Measurements from ENCODE around the gene KLHL21.

KLHL21 gene

GRCh38 chr1:6574025-6574620 is 28.5 kb downstream of the KLHL21 start:
- Histone ChIP-seq H2BK5ac (ENCODE audit: low read length) (no peak overlapping the region), H3K36me3 (ENCODE audit: control insufficient read depth, insufficient read depth, low read length) (no peaks in the 10 kb centered on the region), H3K9ac (ENCODE audit: low read length) (no peak overlapping the region), H3K27ac (ENCODE audit: low read depth, low read length) (no peak overlapping the region), H3K4ac (ENCODE audit: low read depth, low read length) (no peak overlapping the region), H2BK120ac (ENCODE audit: low read depth, low read length) (no peak overlapping the region), H3K4me1 (ENCODE audit: control insufficient read depth, low read depth, low read length) (no peaks in the 10 kb centered on the region), H3K23ac (ENCODE audit: low read length) (no peak overlapping the region), H3K79me1 (ENCODE audit: low read length) (no peaks in the 10 kb centered on the region), H3K27me3 (ENCODE audit: insufficient read depth, low read length, poor library complexity) (no peaks in the 10 kb centered on the region), H3K4me2 (ENCODE audit: low read length) (no peak overlapping the region), H3K79me2 (ENCODE audit: control insufficient read depth, insufficient read depth, low read length) (no peaks in the 10 kb centered on the region), H3K56ac (ENCODE audit: low read length) (no peak overlapping the region), H4K5ac (ENCODE audit: low read length) (no peak overlapping the region), H2AK5ac (ENCODE audit: low read length) (no peak overlapping the region), H4K8ac (ENCODE audit: low read depth, low read length) (no peak overlapping the region), H3K18ac (ENCODE audit: low read length) (no peak overlapping the region), H3K4me3 (ENCODE audit: low read length) (no peak overlapping the region), H2BK15ac (replicated peaks; ENCODE audit: low read depth) (no peak overlapping the region)
- no CpG with 5 or more reads among the region's 8 CpGs for WGBS (ENCODE audit: extremely low coverage, insufficient coverage, low lambda C conversion rate)
- DNase-seq: no peak

- Histone ChIP-seq H2BK15ac (replicated peaks; ENCODE audit: low read depth) (no peak overlapping the region), H3K27me3 (ENCODE audit: insufficient read depth, low read length, poor library complexity) (no peaks in the 10 kb centered on the region), H3K36me3 (ENCODE audit: control insufficient read depth, insufficient read depth, low read length) (no peaks in the 10 kb centered on the region), H2BK120ac (ENCODE audit: low read depth, low read length) (no peak overlapping the region), H3K56ac (ENCODE audit: low read length) (no peak overlapping the region), H3K9ac (ENCODE audit: low read length) (no peak overlapping the region), H3K79me2 (ENCODE audit: control insufficient read depth, insufficient read depth, low read length) (no peaks in the 10 kb centered on the region), H4K8ac (ENCODE audit: low read depth, low read length) (no peak overlapping the region), H3K4ac (ENCODE audit: low read depth, low read length) (no peak overlapping the region), H3K27ac (ENCODE audit: low read depth, low read length) (no peak overlapping the region), H3K4me1 (ENCODE audit: control insufficient read depth, low read depth, low read length) (no peaks in the 10 kb centered on the region), H3K4me3 (ENCODE audit: low read length) (no peak overlapping the region), H3K4me2 (ENCODE audit: low read length) (no peak overlapping the region), H2BK5ac (ENCODE audit: low read length) (no peak overlapping the region), H4K5ac (ENCODE audit: low read length) (no peak overlapping the region), H3K18ac (ENCODE audit: low read length) (no peak overlapping the region), H3K23ac (ENCODE audit: low read length) (no peak overlapping the region), H3K79me1 (ENCODE audit: low read length) (no peaks in the 10 kb centered on the region), H2AK5ac (ENCODE audit: low read length) (no peak overlapping the region)
- no CpG with 5 or more reads among the region's 12 CpGs for WGBS (ENCODE audit: extremely low coverage, insufficient coverage, low lambda C conversion rate)
- DNase-seq: no peak
Observed at GRCh38 chr1:6572653-6573383, 29.9 kb downstream of the KLHL21 start.

GRCh38 chr1:6570987-6571386 is 31.7 kb downstream of the KLHL21 start:
- no peak overlapping the region for H4K8ac ChIP-seq (ENCODE audit: low read depth, low read length)
- H2BK120ac ChIP-seq (ENCODE audit: low read depth, low read length): no peak overlapping the region
- H3K79me2 ChIP-seq (ENCODE audit: control insufficient read depth, insufficient read depth, low read length): no peaks in the 10 kb centered on the region
- H3K4me1 ChIP-seq (ENCODE audit: control insufficient read depth, low read depth, low read length): no peaks in the 10 kb centered on the region
- no peak overlapping the region for H3K4me2 ChIP-seq (ENCODE audit: low read length)
- no peak overlapping the region for H3K4me3 ChIP-seq (ENCODE audit: low read length)
- H2AK5ac ChIP-seq (ENCODE audit: low read length): no peak overlapping the region
- no CpG with 5 or more reads among the region's 5 CpGs for WGBS (ENCODE audit: extremely low coverage, insufficient coverage, low lambda C conversion rate)
- no peak overlapping the region for H3K9ac ChIP-seq (ENCODE audit: low read length)
- no peak overlapping the region for H4K5ac ChIP-seq (ENCODE audit: low read length)
- H3K23ac ChIP-seq (ENCODE audit: low read length): no peak overlapping the region
- H3K27me3 ChIP-seq (ENCODE audit: insufficient read depth, low read length, poor library complexity): no peaks in the 10 kb centered on the region
- no peak overlapping the region for H2BK15ac ChIP-seq (replicated peaks; ENCODE audit: low read depth)
- no peak overlapping the region for H2BK5ac ChIP-seq (ENCODE audit: low read length)
- no peaks in the 10 kb centered on the region for H3K79me1 ChIP-seq (ENCODE audit: low read length)
- H3K36me3 ChIP-seq (ENCODE audit: control insufficient read depth, insufficient read depth, low read length): no peaks in the 10 kb centered on the region
- no peak for DNase-seq
- H3K56ac ChIP-seq (ENCODE audit: low read length): no peak overlapping the region
- no peak overlapping the region for H3K18ac ChIP-seq (ENCODE audit: low read length)
- no peak overlapping the region for H3K4ac ChIP-seq (ENCODE audit: low read depth, low read length)
- no peak overlapping the region for H3K27ac ChIP-seq (ENCODE audit: low read depth, low read length)

GRCh38 chr1:6570100-6570499 is 32.6 kb downstream of the KLHL21 start:
- H3K9ac ChIP-seq (ENCODE audit: low read length): no peak overlapping the region
- H3K79me1 ChIP-seq (ENCODE audit: low read length): no peaks in the 10 kb centered on the region
- no CpG with 5 or more reads among the region's 3 CpGs for WGBS (ENCODE audit: extremely low coverage, insufficient coverage, low lambda C conversion rate)
- no peaks in the 10 kb centered on the region for H3K36me3 ChIP-seq (ENCODE audit: control insufficient read depth, insufficient read depth, low read length)
- H3K4me3 ChIP-seq (ENCODE audit: low read length): no peak overlapping the region
- H2BK5ac ChIP-seq (ENCODE audit: low read length): no peak overlapping the region
- no peak for DNase-seq
- no peak overlapping the region for H3K4ac ChIP-seq (ENCODE audit: low read depth, low read length)
- no peak overlapping the region for H2BK120ac ChIP-seq (ENCODE audit: low read depth, low read length)
- H4K5ac ChIP-seq (ENCODE audit: low read length): no peak overlapping the region
- no peak overlapping the region for H3K27ac ChIP-seq (ENCODE audit: low read depth, low read length)
- H3K23ac ChIP-seq (ENCODE audit: low read length): no peak overlapping the region
- H3K27me3 ChIP-seq (ENCODE audit: insufficient read depth, low read length, poor library complexity): no peaks in the 10 kb centered on the region
- H4K8ac ChIP-seq (ENCODE audit: low read depth, low read length): no peak overlapping the region
- no peak overlapping the region for H3K18ac ChIP-seq (ENCODE audit: low read length)
- H3K56ac ChIP-seq (ENCODE audit: low read length): no peak overlapping the region
- H3K4me2 ChIP-seq (ENCODE audit: low read length): no peak overlapping the region
- H2BK15ac ChIP-seq (replicated peaks; ENCODE audit: low read depth): no peak overlapping the region
- H3K4me1 ChIP-seq (ENCODE audit: control insufficient read depth, low read depth, low read length): no peaks in the 10 kb centered on the region
- no peak overlapping the region for H2AK5ac ChIP-seq (ENCODE audit: low read length)
- H3K79me2 ChIP-seq (ENCODE audit: control insufficient read depth, insufficient read depth, low read length): no peaks in the 10 kb centered on the region

- H2BK5ac ChIP-seq (ENCODE audit: low read length): no peak overlapping the region
- no peak overlapping the region for H3K9ac ChIP-seq (ENCODE audit: low read length)
- H3K79me1 ChIP-seq (ENCODE audit: low read length): no peaks in the 10 kb centered on the region
- H3K36me3 ChIP-seq (ENCODE audit: control insufficient read depth, insufficient read depth, low read length): no peaks in the 10 kb centered on the region
- H2BK15ac ChIP-seq (replicated peaks; ENCODE audit: low read depth): no peak overlapping the region
- no peak overlapping the region for H3K56ac ChIP-seq (ENCODE audit: low read length)
- no peak for DNase-seq
- H3K79me2 ChIP-seq (ENCODE audit: control insufficient read depth, insufficient read depth, low read length): no peaks in the 10 kb centered on the region
- H3K4me3 ChIP-seq (ENCODE audit: low read length): no peak overlapping the region
- H3K4ac ChIP-seq (ENCODE audit: low read depth, low read length): no peak overlapping the region
- no peak overlapping the region for H3K27ac ChIP-seq (ENCODE audit: low read depth, low read length)
- no peak overlapping the region for H2BK120ac ChIP-seq (ENCODE audit: low read depth, low read length)
- H3K4me1 ChIP-seq (ENCODE audit: control insufficient read depth, low read depth, low read length): no peaks in the 10 kb centered on the region
- no peak overlapping the region for H3K23ac ChIP-seq (ENCODE audit: low read length)
- no peak overlapping the region for H2AK5ac ChIP-seq (ENCODE audit: low read length)
- no peak overlapping the region for H3K18ac ChIP-seq (ENCODE audit: low read length)
- no peak overlapping the region for H4K5ac ChIP-seq (ENCODE audit: low read length)
- no peaks in the 10 kb centered on the region for H3K27me3 ChIP-seq (ENCODE audit: insufficient read depth, low read length, poor library complexity)
- no peak overlapping the region for H4K8ac ChIP-seq (ENCODE audit: low read depth, low read length)
- H3K4me2 ChIP-seq (ENCODE audit: low read length): no peak overlapping the region
- WGBS (ENCODE audit: extremely low coverage, insufficient coverage, low lambda C conversion rate): no CpG with 5 or more reads among the region's 11 CpGs
Observed at GRCh38 chr1:6569033-6569432, 33.6 kb downstream of the KLHL21 start.

- Histone ChIP-seq H3K27me3 (ENCODE audit: insufficient read depth, low read length, poor library complexity) (no peaks in the 10 kb centered on the region), H2BK5ac (ENCODE audit: low read length) (no peak overlapping the region), H3K23ac (ENCODE audit: low read length) (no peak overlapping the region), H2BK15ac (replicated peaks; ENCODE audit: low read depth) (no peak overlapping the region), H3K79me1 (ENCODE audit: low read length) (no peaks in the 10 kb centered on the region), H4K8ac (ENCODE audit: low read depth, low read length) (no peak overlapping the region), H3K4me2 (ENCODE audit: low read length) (no peak overlapping the region), H3K4me1 (ENCODE audit: control insufficient read depth, low read depth, low read length) (no peaks in the 10 kb centered on the region), H3K18ac (ENCODE audit: low read length) (no peak overlapping the region), H3K56ac (ENCODE audit: low read length) (no peak overlapping the region), H3K79me2 (ENCODE audit: control insufficient read depth, insufficient read depth, low read length) (no peaks in the 10 kb centered on the region), H3K4ac (ENCODE audit: low read depth, low read length) (no peak overlapping the region), H4K5ac (ENCODE audit: low read length) (no peak overlapping the region), H2AK5ac (ENCODE audit: low read length) (no peak overlapping the region), H2BK120ac (ENCODE audit: low read depth, low read length) (no peak overlapping the region), H3K4me3 (ENCODE audit: low read length) (no peak overlapping the region), H3K9ac (ENCODE audit: low read length) (no peak overlapping the region), H3K36me3 (ENCODE audit: control insufficient read depth, insufficient read depth, low read length) (no peaks in the 10 kb centered on the region), H3K27ac (ENCODE audit: low read depth, low read length) (no peak overlapping the region)
- no CpG with 5 or more reads among the region's 9 CpGs for WGBS (ENCODE audit: extremely low coverage, insufficient coverage, low lambda C conversion rate)
- DNase-seq: no peak
Observed at GRCh38 chr1:6560267-6560666, 42.4 kb downstream of the KLHL21 start.
